HepG2 (cell line): Measurements from ENCODE around the gene ATF7IP. TPM values are rescaled to one million over a fixed set of nuclear protein-coding genes. Genes with fewer than 3 reads are reported as not detected.

Source experiments
- ATAC-seq: fragments of 200-7000 bp; cut with Tn5 transposase; 3 replicates; pipeline ENCODE4 v1.9.1; 2020; ENCODE audit warnings: mild to moderate bottlenecking, moderate library complexity
- BruUV-seq: library from RNA; stranded (reverse); fragments of 400-500 nt; replicated peaks from 2 replicates; lab custom pipeline; 2021; lab: Mats Ljungman, UMichigan
- CTCF ChIA-PET: fragments of 300-600 bp; formaldehyde crosslinking; extraction: SDS; loops from one replicate; lab custom pipeline; 2021; ENCODE audit warnings: low total read pairs, inconsistent platforms, low intra/inter-chr PET ratio; lab: Yijun Ruan, JAX
- POLR2A ChIA-PET: fragments of 350-600 bp; sonication (Branson Sonifier 250); formaldehyde crosslinking; loops from one replicate; lab custom pipeline; 2020; ENCODE audit warnings: antibody characterized with exemption, inconsistent platforms; lab: Yijun Ruan, JAX
- DNase-seq: peaks from one replicate; pipeline ENCODE4 v3.0.0-alpha.2; 2015; ENCODE audit warnings: low spot score
- FAIRE-seq: peaks from 3 replicates; lab custom pipeline; 2011; peaks lifted over from hg19 to GRCh38; lab: Jason Lieb, UNC
- H2AFZ ChIP-seq: one replicate; pipeline ENCODE4 v1.6.1; 2011; ENCODE audit warnings: low read length, inconsistent platforms
- H3K27ac ChIP-seq: fragments of 300-600 bp; 3 replicates; pipeline ENCODE4 v1.8.0; 2011; ENCODE audit warnings: mixed run types, mild to moderate bottlenecking, mixed read lengths, low read length, inconsistent platforms; ENCODE audit not compliant: insufficient read depth; ENCODE audit errors: extremely low read length
- H3K27me3 ChIP-seq, 2 experiments: fragments of 200-600 bp in 1 of 2; 2 replicates in 1 of 2; 3 replicates in 1 of 2; pipeline versions ENCODE4 v1.6.0 to v1.8.0; 2011; ENCODE audit warnings: low read length in 2 of 2, mild to moderate bottlenecking in 2 of 2, moderate library complexity in 2 of 2, inconsistent platforms in 1 of 2; ENCODE audit not compliant: insufficient read depth in 2 of 2, control insufficient read depth in 1 of 2
- H3K36me3 ChIP-seq, 2 experiments: fragments of 200-600 bp in 1 of 2; replicated peaks in 1 of 2; 2 replicates in 1 of 2; 3 replicates in 1 of 2; pipeline versions ENCODE4 v1.5.1 to v1.8.0; 2011; ENCODE audit warnings: low read length in 2 of 2, inconsistent platforms in 1 of 2; ENCODE audit not compliant: insufficient read depth in 2 of 2, control insufficient read depth in 1 of 2
- H3K4me1 ChIP-seq: 2 replicates; pipeline ENCODE4 v1.5.1; 2012; ENCODE audit warnings: low read length, inconsistent platforms; ENCODE audit not compliant: insufficient read depth
- H3K4me2 ChIP-seq: 2 replicates; pipeline ENCODE4 v1.6.0; 2011; ENCODE audit warnings: low read depth, low read length, inconsistent platforms
- H3K4me3 ChIP-seq, 3 experiments: fragments of 200-600 bp in 1 of 3; sonication (generic), shearing (Covaris generic) in 1 of 3; replicated peaks in 1 of 3; 2 replicates each; pipeline ENCODE4 v1.5.1; 2011 to 2016; ENCODE audit warnings: low read length in 3 of 3, inconsistent platforms in 2 of 3, low read depth in 2 of 3, mild to moderate bottlenecking in 2 of 3, control low read depth in 1 of 3, mixed read lengths in 1 of 3; ENCODE audit not compliant: insufficient read depth in 1 of 3
- H3K79me2 ChIP-seq: one replicate; pipeline ENCODE4 v1.6.1; 2011; ENCODE audit warnings: low read length, inconsistent platforms; ENCODE audit not compliant: insufficient read depth
- H3K9ac ChIP-seq: 2 replicates; pipeline ENCODE4 v1.6.0; 2011; ENCODE audit warnings: mild to moderate bottlenecking, low read depth, low read length, inconsistent platforms; ENCODE audit not compliant: insufficient read depth
- H3K9me3 ChIP-seq: 2 replicates; pipeline ENCODE4 v1.5.1; 2012; ENCODE audit warnings: mild to moderate bottlenecking, low read length
- H4K20me1 ChIP-seq: 2 replicates; pipeline ENCODE4 v1.6.0; 2011; ENCODE audit warnings: inconsistent platforms, mild to moderate bottlenecking, low read length, moderate library complexity; ENCODE audit not compliant: insufficient read depth
- ATF7 ChIP-seq, 2 experiments: fragments of 450-650 bp in 1 of 2; sonication (generic) in 1 of 2; formaldehyde crosslinking in 1 of 2; IDR thresholded peaks; 2 replicates each; pipeline versions ENCODE4 v1.4.0 to v1.6.1; 2016 to 2020; ENCODE audit warnings: antibody characterized with exemption in 1 of 2, mild to moderate bottlenecking in 1 of 2, missing genetic modification reagents in 1 of 2
- RORA ChIP-seq: sonication (generic); formaldehyde crosslinking; IDR thresholded peaks from 2 replicates; pipeline ENCODE4 v1.5.0; 2020; ENCODE audit warnings: mild to moderate bottlenecking, missing genetic modification reagents, moderate library complexity
- SMARCE1 ChIP-seq: fragments of 450-650 bp; IDR thresholded peaks from 2 replicates; pipeline ENCODE4 v1.6.1; 2017; ENCODE audit warnings: borderline replicate concordance
- TCF7L2 ChIP-seq: IDR thresholded peaks from 2 replicates; pipeline ENCODE4 v1.6.1; 2011; ENCODE audit warnings: mild to moderate bottlenecking, low read depth, low read length, moderate library complexity
- WGBS: methylation state at CpG from one replicate; pipeline ENCODE4 v1.1.6; 2017; ENCODE audit warnings: low lambda C conversion rate; 5-methylcytosine and 5-hydroxymethylcytosine counted together
- in situ Hi-C: cut with HindIII; loops from 2 replicates; pipeline ENCODE4 v1.10.0; 2017; ENCODE audit warnings: low pct_unique_long_range_greater_than_20kb; ENCODE audit not compliant: extremely low pct_ligation_motif_present
- intact Hi-C: fragments of 100-400 bp; cut with micrococcal nuclease; formaldehyde crosslinking; loops from one replicate; pipeline ENCODE4 v1.10.0; 2022; ENCODE audit not compliant: unreplicated experiment
- polyA plus RNA-seq, 8 experiments: library from polyadenylated mRNA; depleted of rRNA in 3 of 8; stranded (reverse) in 7 of 8; unstranded in 1 of 8; fragments of >200 nt; fragmentation: Illumina TruSeq in 4 of 8; extraction: Trizol in 4 of 8; gene quantifications; 2 replicates each; pipeline versions ENCODE4 v1.2.1 to v1.2.3, GENCODE V29; 2011 to 2016; ENCODE audit warnings: low read depth in 4 of 8, missing spikeins in 1 of 8, mixed read lengths in 1 of 8; ENCODE audit not compliant: insufficient read depth in 1 of 8
- total RNA-seq, 5 experiments: library from RNA; depleted of rRNA; stranded (reverse); fragments of >200 nt; fragmentation: Illumina TruSeq; extraction: Trizol; gene quantifications; 2 replicates each; pipeline ENCODE4 v1.2.3, GENCODE V29; 2016; ENCODE audit warnings: low read depth in 1 of 5

Gene ATF7IP
- total and polyA plus RNA-seq, 2 of the 13 experiments (the other 11 are each of a cell fraction or from before 2014, with no cell fraction given) = 1.8 to 11.8 TPM

DNA sequence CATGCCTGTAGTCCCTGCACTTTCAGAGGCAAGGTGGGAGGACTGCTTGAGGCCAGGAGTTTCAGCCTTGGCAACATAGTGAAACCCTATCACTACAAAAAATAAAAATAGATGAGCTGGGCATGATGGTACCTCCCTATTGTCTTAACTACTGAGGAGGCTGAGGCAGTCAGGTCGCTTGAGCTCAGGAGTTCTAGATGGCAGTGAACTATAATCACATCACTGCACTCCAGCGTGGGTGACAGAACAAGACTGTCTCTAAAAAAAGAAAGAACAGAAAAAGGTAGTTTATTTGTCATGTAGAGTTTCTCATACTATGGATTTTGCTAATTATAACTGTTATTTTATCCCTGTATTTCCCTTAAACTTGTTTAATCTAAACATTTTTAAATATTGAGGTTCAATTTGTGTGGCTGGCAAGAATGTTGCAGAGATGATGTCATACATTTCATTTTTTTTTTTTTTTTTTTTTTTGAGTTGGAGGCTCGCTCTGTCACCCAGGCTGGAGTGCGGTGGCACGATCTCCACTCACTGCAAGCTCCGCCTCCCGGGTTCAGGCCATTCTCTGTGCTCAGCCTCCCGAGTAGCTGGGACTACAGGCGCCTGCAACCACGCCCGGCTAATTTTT, 39.7 kb upstream of the ATF7IP start:
- H3K4me3 ChIP-seq = no peak overlapping the region
- BruUV-seq = no TSS peak
- 15% methylated on average over 11 of the region's 11 CpGs for WGBS
- H3K36me3 ChIP-seq = no peaks in the 10 kb centered on the region
- ATAC-seq = no peak
- H4K20me1 ChIP-seq = no peaks in the 10 kb centered on the region
- no peak for DNase-seq
- TF ChIP-seq SMARCE1 = no peak
- peak; percentile 87 for TF ChIP-seq ATF7 (IDR thresholded peaks at IDR 0.05)
- no peak for TF ChIP-seq ATF7 (CRISPR knock-in tag; IDR thresholded peaks at IDR 0.05)
- intact Hi-C loops (no loop called here), in situ Hi-C loops (no loop called here)
- H3K9ac ChIP-seq = no peak overlapping the region
- no peak for FAIRE-seq
- H3K4me1 ChIP-seq = no peaks in the 10 kb centered on the region
- no peaks in the 10 kb centered on the region for H3K79me2 ChIP-seq
- no peak overlapping the region for H3K4me2 ChIP-seq
- ChIA-PET POLR2A (no interaction called here), CTCF (no interaction called here)
- H3K27ac ChIP-seq = no peak overlapping the region
- no peak overlapping the region for H2AFZ ChIP-seq
- no peaks in the 10 kb centered on the region; a peak in 1 of 5 replicates for H3K27me3 ChIP-seq
- no peaks in the 10 kb centered on the region for H3K9me3 ChIP-seq

DNA sequence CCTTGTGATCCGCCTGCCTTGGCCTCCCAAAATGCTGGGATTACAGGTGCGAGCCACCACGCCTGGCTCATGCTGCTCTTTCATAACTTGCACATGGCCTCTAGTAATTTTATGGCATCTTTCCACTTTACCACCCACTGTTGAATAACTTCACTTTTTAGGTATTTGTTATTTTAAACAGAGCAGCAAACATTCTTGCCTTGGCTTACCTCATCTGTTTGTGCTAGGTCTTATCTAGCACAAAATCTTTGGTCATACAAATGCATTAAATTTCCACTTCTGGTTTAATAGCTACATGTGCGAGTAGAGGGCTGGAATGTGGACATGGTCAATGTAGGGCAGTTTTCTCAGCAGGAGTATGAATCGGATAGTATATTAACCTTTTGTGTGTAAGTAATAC, 38.8 kb upstream of the ATF7IP start:
- Histone ChIP-seq H4K20me1 (no peaks in the 10 kb centered on the region), H3K79me2 (no peaks in the 10 kb centered on the region), H3K4me1 (no peaks in the 10 kb centered on the region), H3K9ac (no peak overlapping the region), H3K4me2 (no peak overlapping the region), H3K36me3 (no peaks in the 10 kb centered on the region), H3K9me3 (no peaks in the 10 kb centered on the region), H2AFZ (no peak overlapping the region), H3K27ac (no peak overlapping the region), H3K27me3 (no peaks in the 10 kb centered on the region; a peak in 1 of 5 replicates), H3K4me3 (no peak overlapping the region)
- no peak for FAIRE-seq
- WGBS = 57% methylated on average over 5 of the region's 5 CpGs
- CTCF ChIA-PET = no interaction called here
- in situ Hi-C loops (no loop called here), intact Hi-C loops (no loop called here)
- no peak for ATAC-seq
- BruUV-seq = no TSS peak
- no peak for TF ChIP-seq RORA (CRISPR knock-in tag)
- TF ChIP-seq TCF7L2 = no peak
- POLR2A ChIA-PET = no interaction called here
- DNase-seq = no peak
